Activated T-cell treated with anti-CD3 and anti-CD28 coated beads, Interleukin-2, amount 50 U/mL, for 24 hours (primary cell): ENCODE data around the gene SLC39A7.

ENCODE experiments used
- DNase-seq: peaks from one replicate; pipeline ENCODE4 v3.0.0-alpha.2; 2020
- H3K27ac Mint-ChIP-seq: 2 replicates; pipeline ENCODE4 v1.8.0; 2020; ENCODE audit warnings: mild to moderate bottlenecking, mixed read lengths
- H3K27me3 Mint-ChIP-seq: 2 replicates; pipeline ENCODE4 v1.8.0; 2020; ENCODE audit warnings: mixed read lengths
- H3K36me3 Mint-ChIP-seq: 2 replicates; pipeline ENCODE4 v1.8.0; 2020; ENCODE audit warnings: low read depth, mixed read lengths
- H3K4me1 Mint-ChIP-seq: 2 replicates; pipeline ENCODE4 v1.8.0; 2020; ENCODE audit warnings: low read depth, mixed read lengths
- H3K4me3 Mint-ChIP-seq: 2 replicates; pipeline ENCODE4 v1.8.0; 2020; ENCODE audit warnings: mild to moderate bottlenecking, moderate library complexity, mixed read lengths
- H3K9me3 Mint-ChIP-seq: 2 replicates; pipeline ENCODE4 v1.8.0; 2020; ENCODE audit warnings: mixed read lengths

SLC39A7 gene

DNA sequence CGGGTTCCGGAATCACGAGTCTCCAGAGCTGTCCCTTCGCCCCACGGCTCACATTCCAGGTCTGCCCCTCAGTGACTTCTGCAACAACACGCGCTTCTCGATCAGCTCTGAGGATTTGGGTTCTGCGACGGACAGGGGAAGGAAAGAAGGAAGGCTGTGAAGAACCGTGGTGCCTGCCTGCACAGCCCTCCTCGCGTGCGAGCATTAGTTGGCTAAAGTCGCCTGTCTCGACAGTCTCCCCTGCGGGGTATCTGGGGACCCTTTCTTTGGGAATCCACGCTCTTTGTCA is 47.9 kb downstream of the SLC39A7 start:
- H3K36me3 Mint-ChIP-seq: peaks cover 35% of the 10 kb centered on the region

DNA sequence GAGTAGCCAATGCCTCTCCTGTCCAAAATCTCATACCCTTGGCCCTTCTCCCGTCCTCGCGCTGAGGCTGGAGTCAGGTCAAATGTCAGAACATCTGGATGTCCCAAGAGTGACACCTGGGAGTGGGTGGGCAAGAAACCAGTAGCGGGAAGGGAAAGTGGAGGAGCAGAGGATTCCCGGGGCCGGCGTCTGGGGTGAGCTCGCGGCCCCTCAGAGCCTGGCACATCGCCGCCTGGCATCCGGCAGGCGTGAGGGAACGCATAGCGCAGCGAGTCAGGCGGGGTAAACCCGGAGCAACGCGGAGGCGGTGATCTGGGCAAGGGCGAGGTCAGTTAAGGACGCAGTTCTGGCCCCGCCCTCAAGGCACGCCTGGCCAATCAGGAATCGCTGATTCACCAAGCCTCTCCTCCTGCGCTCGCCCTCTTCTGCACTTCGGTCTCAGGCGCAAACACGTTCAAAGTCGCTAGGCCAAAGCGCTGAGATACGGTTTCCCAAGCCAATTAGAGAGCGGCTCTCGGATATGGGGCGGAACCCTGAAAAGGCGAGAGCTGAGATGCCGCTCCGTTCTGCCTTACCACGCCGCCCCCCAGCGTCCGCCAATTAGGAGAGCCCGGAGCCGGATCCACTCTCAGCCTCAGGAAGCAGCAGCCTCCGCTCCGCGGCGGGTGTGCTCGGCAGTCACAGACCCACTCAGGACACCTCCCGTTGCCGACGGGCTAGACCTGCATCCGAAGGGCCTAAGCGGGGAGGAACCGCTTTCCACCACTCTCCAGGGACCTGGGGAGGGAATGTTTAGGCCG is 48.5 kb downstream of the SLC39A7 start:
- Mint-ChIP-seq H3K27ac (peak overlapping the region; percentile 95), H3K27me3 (peaks cover 7% of the 10 kb centered on the region), H3K9me3 (no peaks in the 10 kb centered on the region), H3K4me3 (peak overlapping the region; percentile 89), H3K4me1 (peaks cover 46% of the 10 kb centered on the region), H3K36me3 (peaks cover 35% of the 10 kb centered on the region)
- DNase-seq: peak; percentile 94

More for the DNA sequence above, 47.9 kb downstream of the SLC39A7 start:
- Mint-ChIP-seq H3K4me1 (peaks cover 46% of the 10 kb centered on the region), H3K4me3 (peak overlapping the region; percentile 89), H3K27ac (peak overlapping the region; percentile 95), H3K27me3 (peaks cover 7% of the 10 kb centered on the region), H3K9me3 (no peaks in the 10 kb centered on the region)
- no peak for DNase-seq

DNA sequence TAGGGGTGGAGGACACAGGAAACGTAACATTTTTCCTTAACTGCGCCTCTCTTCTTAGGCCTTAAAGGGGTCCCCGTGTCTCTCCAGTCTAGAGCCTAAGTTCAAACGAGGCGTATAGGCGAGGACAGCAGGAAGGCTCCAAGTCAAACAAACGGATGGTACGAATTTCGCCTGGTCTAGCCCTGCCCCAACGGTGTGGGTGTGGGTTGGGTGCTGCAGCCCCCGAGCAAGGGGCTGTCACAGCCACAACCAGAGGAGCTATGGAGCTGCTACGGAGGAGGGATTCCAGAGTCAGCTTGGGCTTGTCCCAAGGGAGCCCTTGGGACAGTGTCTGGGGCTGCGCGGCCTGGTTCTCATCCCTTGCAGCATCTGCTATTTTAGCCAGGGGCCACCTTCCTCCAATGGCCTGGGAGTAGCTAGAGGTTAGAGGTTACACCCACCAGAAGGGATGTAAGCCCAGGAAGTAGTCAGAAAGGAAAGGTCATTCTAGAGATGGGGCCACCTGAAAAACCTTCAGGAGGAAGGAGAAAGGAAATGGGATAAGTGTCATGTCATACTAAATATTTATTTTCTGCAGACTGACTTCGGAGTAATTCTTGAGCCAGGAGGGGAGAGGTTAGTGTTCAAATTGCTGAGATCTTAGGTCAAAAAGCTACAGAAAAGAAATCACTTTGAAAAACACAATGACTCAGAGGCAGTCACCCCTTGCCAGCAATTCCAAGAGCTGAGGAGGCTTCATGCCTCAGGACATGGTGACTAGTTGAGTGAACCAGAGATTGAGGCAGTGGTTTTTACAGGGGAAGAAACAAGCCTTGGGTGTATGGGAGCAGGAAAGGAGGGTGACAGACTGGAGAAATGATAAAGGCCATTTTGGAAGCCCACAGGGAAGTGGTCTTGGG is 49.3 kb downstream of the SLC39A7 start:
- H3K4me1 Mint-ChIP-seq: peaks cover 46% of the 10 kb centered on the region
- H3K27ac Mint-ChIP-seq: peak overlapping the region; percentile 95
- peaks cover 39% of the 10 kb centered on the region for H3K36me3 Mint-ChIP-seq
- H3K27me3 Mint-ChIP-seq: peaks cover 7% of the 10 kb centered on the region
- peak overlapping the region; percentile 89 for H3K4me3 Mint-ChIP-seq
- no peaks in the 10 kb centered on the region for H3K9me3 Mint-ChIP-seq
- no peak for DNase-seq

DNA sequence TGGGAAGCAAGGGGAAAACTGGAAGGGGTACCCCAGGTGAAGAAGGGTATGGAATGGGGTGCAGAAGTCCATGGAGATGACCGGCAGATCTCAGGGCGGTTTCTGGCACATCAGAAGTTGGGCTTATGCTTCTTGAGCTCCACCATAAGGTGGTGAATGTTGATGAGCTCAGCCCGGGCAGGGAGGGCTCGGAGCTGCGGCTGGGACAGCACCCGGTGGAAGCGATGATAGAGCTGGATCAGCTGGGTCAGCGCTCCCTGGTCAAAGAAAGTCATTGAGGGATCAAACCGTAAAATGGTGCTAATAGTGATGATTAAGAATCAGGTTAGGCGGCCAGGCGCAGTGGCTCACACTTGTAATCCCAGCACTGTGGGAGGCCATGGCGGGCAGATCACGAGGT is 50.1 kb downstream of the SLC39A7 start:
- no peaks in the 10 kb centered on the region for H3K9me3 Mint-ChIP-seq
- peak overlapping the region; percentile 95 for H3K27ac Mint-ChIP-seq
- peaks cover 46% of the 10 kb centered on the region for H3K4me1 Mint-ChIP-seq
- H3K4me3 Mint-ChIP-seq: peak overlapping the region; percentile 89
- peaks cover 42% of the 10 kb centered on the region for H3K36me3 Mint-ChIP-seq
- peaks cover 7% of the 10 kb centered on the region for H3K27me3 Mint-ChIP-seq
- DNase-seq: no peak

DNA sequence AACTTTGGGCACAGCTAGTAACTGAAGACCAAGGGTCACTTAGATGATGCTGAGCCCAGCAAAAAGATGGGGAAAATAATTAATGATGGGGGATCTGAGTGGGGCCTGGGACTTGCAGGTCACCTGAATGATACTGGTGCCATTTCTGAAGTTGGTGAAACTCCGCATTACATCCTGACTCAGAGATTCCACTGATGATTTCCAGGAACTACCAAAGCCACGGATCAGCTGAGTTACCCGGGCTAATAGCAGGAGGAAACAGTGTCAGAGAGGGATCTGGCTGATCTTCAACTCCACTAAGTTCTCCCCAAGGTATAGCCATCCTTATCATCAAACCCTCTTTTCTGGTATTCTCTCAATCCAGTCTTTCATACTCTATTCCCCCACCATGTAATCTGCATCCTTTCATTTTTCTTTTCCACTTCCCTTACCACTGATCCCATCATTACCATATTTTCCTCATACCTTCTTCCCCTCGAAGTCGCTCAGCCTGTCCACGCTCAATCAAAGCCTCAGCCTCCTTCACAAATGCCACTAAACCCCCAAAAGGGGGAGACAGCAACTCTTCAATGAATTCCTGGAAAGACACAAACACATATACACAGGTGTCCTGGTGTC is 50.8 kb downstream of the SLC39A7 start:
- Mint-ChIP-seq H3K36me3 (peaks cover 47% of the 10 kb centered on the region), H3K9me3 (no peaks in the 10 kb centered on the region), H3K27me3 (peaks cover 3% of the 10 kb centered on the region), H3K4me3 (peak overlapping the region; percentile 36), H3K27ac (peak overlapping the region; percentile 95), H3K4me1 (peaks cover 46% of the 10 kb centered on the region)
- DNase-seq: no peak

DNA sequence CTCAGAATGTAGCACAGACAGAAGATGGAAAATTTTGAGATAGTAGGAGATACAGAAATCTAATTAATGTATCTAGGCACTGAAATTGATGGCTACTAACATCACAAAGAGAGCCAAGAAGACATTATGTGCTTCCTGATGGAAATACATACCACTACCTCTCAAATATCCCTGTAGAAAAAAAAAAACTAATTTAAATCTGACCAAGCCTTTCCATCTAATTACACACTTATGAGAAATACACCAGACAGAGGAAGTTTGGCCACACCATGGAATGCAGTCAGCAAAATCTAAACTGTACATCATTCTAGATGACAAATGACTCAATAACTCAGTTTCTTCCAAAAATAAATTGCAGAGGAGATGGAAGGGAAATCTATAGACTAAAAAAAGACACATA is 52.1 kb downstream of the SLC39A7 start:
- H3K27ac Mint-ChIP-seq: peak overlapping the region; percentile 29
- H3K27me3 Mint-ChIP-seq: no peaks in the 10 kb centered on the region
- peaks cover 54% of the 10 kb centered on the region for H3K36me3 Mint-ChIP-seq
- no peaks in the 10 kb centered on the region for H3K9me3 Mint-ChIP-seq
- H3K4me1 Mint-ChIP-seq: peaks cover 46% of the 10 kb centered on the region
- no peak overlapping the region for H3K4me3 Mint-ChIP-seq
- DNase-seq: no peak
